ENCODE data around the gene CFAP54. TPM values are rescaled to one million over a fixed set of nuclear protein-coding genes. Genes with fewer than 3 reads are reported as not detected.

Gene CFAP54
- total RNA-seq, 3 donors from 2014 or later: 0.43 to 1.9 (median 0.82) TPM

- no peaks in the 10 kb centered on the region for H3K9me3 ChIP-seq
- no peak for TF ChIP-seq CTCF (IDR thresholded peaks at IDR 0.05)
- H3K4me3 ChIP-seq: no peak overlapping the region
- peak; percentile 99 for ATAC-seq
- no peaks in the 10 kb centered on the region for H3K36me3 ChIP-seq (ENCODE audit: low read depth)
- peak; percentile 40 to 62 (median 44) for DNase-seq
- intact Hi-C loops (cut with DNase I, micrococcal nuclease): no loop called here
- no peaks in the 10 kb centered on the region for H3K4me1 ChIP-seq (ENCODE audit: low read depth)
Observed at GRCh38 chr12:96501133-96501761, 11.9 kb downstream of the CFAP54 start.

- intact Hi-C loops (cut with DNase I, micrococcal nuclease): no loop called here
- TF ChIP-seq CTCF (IDR thresholded peaks at IDR 0.05): no peak
- Histone ChIP-seq H3K36me3 (ENCODE audit: low read depth) (no peaks in the 10 kb centered on the region), H3K9me3 (no peaks in the 10 kb centered on the region), H3K4me3 (no peak overlapping the region), H3K4me1 (ENCODE audit: low read depth) (no peaks in the 10 kb centered on the region)
- ATAC-seq (no peak), DNase-seq (no peak)
Observed at GRCh38 chr12:96501908-96502307, 12.5 kb downstream of the CFAP54 start.

GRCh38 chr12:96502477-96502876 lies 13.1 kb downstream of the CFAP54 start:
- Histone ChIP-seq H3K9me3 (no peaks in the 10 kb centered on the region), H3K36me3 (ENCODE audit: low read depth) (no peaks in the 10 kb centered on the region), H3K4me1 (ENCODE audit: low read depth) (no peaks in the 10 kb centered on the region), H3K4me3 (no peak overlapping the region)
- intact Hi-C loops (cut with DNase I, micrococcal nuclease): no loop called here
- ATAC-seq: no peak
- DNase-seq: no peak
- no peak for TF ChIP-seq CTCF (IDR thresholded peaks at IDR 0.05)

GRCh38 chr12:96502949-96503532 lies 13.7 kb downstream of the CFAP54 start:
- no peak for ATAC-seq
- Histone ChIP-seq H3K4me1 (ENCODE audit: low read depth) (no peaks in the 10 kb centered on the region), H3K4me3 (no peak overlapping the region), H3K36me3 (ENCODE audit: low read depth) (no peaks in the 10 kb centered on the region), H3K9me3 (no peaks in the 10 kb centered on the region)
- intact Hi-C loops (cut with DNase I, micrococcal nuclease): no loop called here
- no peak for DNase-seq
- TF ChIP-seq CTCF (IDR thresholded peaks at IDR 0.05): no peak

GRCh38 chr12:96503976-96504375 lies 14.6 kb downstream of the CFAP54 start:
- DNase-seq (no peak), ATAC-seq (no peak)
- H3K4me3 ChIP-seq: no peak overlapping the region
- H3K4me1 ChIP-seq (ENCODE audit: low read depth): no peaks in the 10 kb centered on the region
- H3K9me3 ChIP-seq: no peaks in the 10 kb centered on the region
- H3K36me3 ChIP-seq (ENCODE audit: low read depth): no peaks in the 10 kb centered on the region
- no peak for TF ChIP-seq CTCF (IDR thresholded peaks at IDR 0.05)
- intact Hi-C loops (cut with DNase I, micrococcal nuclease): no loop called here

Data from mucosa of descending colon (tissue), 3 donors.